NB4 (cell line): Measurements from ENCODE around the gene PCDHB8.

Experiments used
- POLR2A ChIP-seq: IDR thresholded peaks from 2 replicates; pipeline ENCODE4 v1.6.1; 2011; ENCODE audit warnings: mild to moderate bottlenecking; ENCODE audit not compliant: insufficient read length; ENCODE audit errors: extremely low read depth
- TF ChIP-seq, protein P1 (sequence below): IDR thresholded peaks from one replicate; pipeline ENCODE4 v1.5.1; 2012; ENCODE audit warnings: low read depth, low read length
- TF ChIP-seq, protein P2 (sequence below): IDR thresholded peaks from 2 replicates; pipeline ENCODE4 v1.6.1; 2011; ENCODE audit warnings: low read depth, low read length

DNA sequence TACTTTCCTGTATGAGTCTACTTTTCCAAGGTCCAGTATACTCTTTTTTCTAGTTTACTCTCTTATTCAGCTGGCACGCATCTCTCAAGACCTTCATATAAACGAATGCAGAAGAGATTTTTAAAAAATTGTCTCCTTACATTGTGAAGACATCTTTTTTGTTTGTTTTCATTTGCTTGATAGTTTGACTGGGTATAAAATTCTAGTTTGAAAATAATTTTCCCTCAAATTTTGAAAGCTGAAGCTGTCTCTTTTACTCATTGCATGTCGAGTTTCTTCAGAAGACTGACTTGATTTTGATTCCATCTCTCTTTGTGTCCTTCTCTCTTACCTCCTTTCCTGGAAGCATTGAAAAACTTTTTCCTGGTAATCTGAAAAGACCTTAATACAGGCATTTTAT, 18.8 kb downstream of the PCDHB8 start:
- TF ChIP-seq, protein P1, sequence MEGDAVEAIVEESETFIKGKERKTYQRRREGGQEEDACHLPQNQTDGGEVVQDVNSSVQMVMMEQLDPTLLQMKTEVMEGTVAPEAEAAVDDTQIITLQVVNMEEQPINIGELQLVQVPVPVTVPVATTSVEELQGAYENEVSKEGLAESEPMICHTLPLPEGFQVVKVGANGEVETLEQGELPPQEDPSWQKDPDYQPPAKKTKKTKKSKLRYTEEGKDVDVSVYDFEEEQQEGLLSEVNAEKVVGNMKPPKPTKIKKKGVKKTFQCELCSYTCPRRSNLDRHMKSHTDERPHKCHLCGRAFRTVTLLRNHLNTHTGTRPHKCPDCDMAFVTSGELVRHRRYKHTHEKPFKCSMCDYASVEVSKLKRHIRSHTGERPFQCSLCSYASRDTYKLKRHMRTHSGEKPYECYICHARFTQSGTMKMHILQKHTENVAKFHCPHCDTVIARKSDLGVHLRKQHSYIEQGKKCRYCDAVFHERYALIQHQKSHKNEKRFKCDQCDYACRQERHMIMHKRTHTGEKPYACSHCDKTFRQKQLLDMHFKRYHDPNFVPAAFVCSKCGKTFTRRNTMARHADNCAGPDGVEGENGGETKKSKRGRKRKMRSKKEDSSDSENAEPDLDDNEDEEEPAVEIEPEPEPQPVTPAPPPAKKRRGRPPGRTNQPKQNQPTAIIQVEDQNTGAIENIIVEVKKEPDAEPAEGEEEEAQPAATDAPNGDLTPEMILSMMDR = no peak
- TF ChIP-seq POLR2A = no peak
- TF ChIP-seq, protein P2, sequence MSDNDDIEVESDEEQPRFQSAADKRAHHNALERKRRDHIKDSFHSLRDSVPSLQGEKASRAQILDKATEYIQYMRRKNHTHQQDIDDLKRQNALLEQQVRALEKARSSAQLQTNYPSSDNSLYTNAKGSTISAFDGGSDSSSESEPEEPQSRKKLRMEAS = no peak
